Kidney (tissue), 14 donors: ENCODE measurements around the gene CDK5RAP3. TPM values are rescaled to one million over a fixed set of nuclear protein-coding genes. Genes with fewer than 3 reads are reported as not detected.
"Not testable (repeated sequence)": the region's sequence is repeated elsewhere in the genome, so short reads cannot be mapped to it uniquely, and the experiment has no call there.

Experiments used
- DNase-seq, 5 donors: peaks; one replicate each; pipeline ENCODE4 v3.0.0-alpha.2; 2013 to 2020
- FAIRE-seq: peaks from 2 replicates; lab custom pipeline; 2012; peaks lifted over from hg19 to GRCh38; lab: Jason Lieb, UNC
- H3K27ac ChIP-seq, 2 donors: one replicate each; pipeline ENCODE4 v1.7.0; 2013; ENCODE audit warnings: low read depth in 2 of 2, low read length in 2 of 2, inconsistent platforms in 1 of 2
- H3K27me3 ChIP-seq: one replicate; pipeline ENCODE4 v1.7.1; 2013; ENCODE audit warnings: low read length, inconsistent platforms; ENCODE audit not compliant: control insufficient read depth, insufficient read depth
- H3K36me3 ChIP-seq, 3 donors: one replicate each; pipeline versions ENCODE4 v1.7.0 to v1.7.1; 2013; ENCODE audit warnings: low read length in 3 of 3, control low read depth in 1 of 3, inconsistent platforms in 1 of 3; ENCODE audit not compliant: insufficient read depth in 3 of 3, control insufficient read depth in 2 of 3
- H3K4me1 ChIP-seq, 3 donors: one replicate each; pipeline versions ENCODE4 v1.7.0 to v1.7.1; 2013; ENCODE audit warnings: low read length in 3 of 3, inconsistent platforms in 1 of 3, low read depth in 1 of 3; ENCODE audit not compliant: control insufficient read depth in 2 of 3, insufficient read depth in 2 of 3
- H3K4me3 ChIP-seq, 3 donors: one replicate each; pipeline versions ENCODE4 v1.7.0 to v1.8.1; 2013; ENCODE audit warnings: low read length in 3 of 3, control low read depth in 1 of 3, inconsistent platforms in 1 of 3
- H3K9ac ChIP-seq, 3 donors: one replicate each; pipeline versions ENCODE4 v1.7.0 to v1.7.1; 2013; ENCODE audit warnings: low read length in 3 of 3, control low read depth in 1 of 3, inconsistent platforms in 1 of 3
- H3K9me3 ChIP-seq, 3 donors: one replicate each; pipeline versions ENCODE4 v1.7.0 to v1.7.1; 2013; ENCODE audit warnings: low read length in 3 of 3, control low read depth in 1 of 3, inconsistent platforms in 1 of 3; ENCODE audit not compliant: control insufficient read depth in 2 of 3, insufficient read depth in 1 of 3
- intact Hi-C: fragments of 100-400 bp; cut with DNase I; formaldehyde crosslinking; loops from one replicate; pipeline ENCODE4 v1.11.1; 2022
- polyA plus RNA-seq: library from polyadenylated mRNA; stranded (reverse); fragments of 350-450 nt; fragmentation: Illumina TruSeq; extraction: RNeasy Lipid Tissue Mini Kit (QIAGEN cat#74804); gene quantifications from one replicate; pipeline ENCODE4 v1.2.3, GENCODE V29; 2014; ENCODE audit warnings: low read depth, low replicate concordance; ENCODE audit not compliant: insufficient read depth
- total RNA-seq: library from RNA; stranded (reverse); fragmentation: NEBNext Ultra II Directional; extraction: Animal tissue kit (Norgen Biotek cat#: 25700); gene quantifications from one replicate; pipeline ENCODE4 v1.2.1, GENCODE V29; 2021
- TF ChIP-seq, protein P1 (sequence below): IDR thresholded peaks from 3 replicates; pipeline ENCODE4 v1.5.1; 2012; ENCODE audit warnings: mild to moderate bottlenecking, moderate library complexity, borderline replicate concordance; ENCODE audit not compliant: insufficient read depth; ENCODE audit errors: extremely low read depth
- donor health status: control.
- donor health status: control.
- donor health status: control.
- donor health status: control.
- donor health status: control.
- donor health status: DM: yes; HTN: yes; CAD: no.
- donor health status: Normal renal cell carcinoma (clear cell type).

CDK5RAP3 gene
- total and polyA plus RNA-seq, 2 donors from 2014 or later = 140 to 208 TPM

DNA sequence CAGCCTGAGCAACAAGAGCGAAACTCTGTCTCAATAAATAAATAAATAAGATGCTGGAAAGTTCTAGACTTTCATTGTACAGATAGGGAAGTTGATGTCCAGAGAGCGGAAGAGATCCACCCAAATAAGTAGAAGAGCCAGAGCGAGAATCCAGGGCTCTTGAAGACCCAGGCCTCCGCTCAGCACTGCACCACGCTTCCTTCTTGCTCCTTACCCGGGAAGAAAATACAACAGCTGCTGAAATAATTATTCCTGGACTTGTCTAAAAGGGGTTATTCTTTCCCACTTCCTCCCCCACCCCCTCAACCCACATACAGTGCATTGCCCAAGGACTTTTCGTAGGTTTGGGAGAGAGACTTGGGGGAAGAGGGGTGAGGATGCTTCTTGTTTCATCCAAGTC is 26.7 kb downstream of the CDK5RAP3 start:
- no peaks in the 10 kb centered on the region for H3K36me3 ChIP-seq
- FAIRE-seq (no peak), DNase-seq (no peak)
- no peaks in the 10 kb centered on the region for H3K9me3 ChIP-seq
- H3K27me3 ChIP-seq = no peaks in the 10 kb centered on the region
- H3K4me1 ChIP-seq = peaks cover 0 to 7% (median 4%) of the 10 kb centered on the region in 3 donors
- no peak overlapping the region for H3K9ac ChIP-seq
- intact Hi-C loops = no loop called here
- no peak overlapping the region for H3K4me3 ChIP-seq
- TF ChIP-seq, protein P1, sequence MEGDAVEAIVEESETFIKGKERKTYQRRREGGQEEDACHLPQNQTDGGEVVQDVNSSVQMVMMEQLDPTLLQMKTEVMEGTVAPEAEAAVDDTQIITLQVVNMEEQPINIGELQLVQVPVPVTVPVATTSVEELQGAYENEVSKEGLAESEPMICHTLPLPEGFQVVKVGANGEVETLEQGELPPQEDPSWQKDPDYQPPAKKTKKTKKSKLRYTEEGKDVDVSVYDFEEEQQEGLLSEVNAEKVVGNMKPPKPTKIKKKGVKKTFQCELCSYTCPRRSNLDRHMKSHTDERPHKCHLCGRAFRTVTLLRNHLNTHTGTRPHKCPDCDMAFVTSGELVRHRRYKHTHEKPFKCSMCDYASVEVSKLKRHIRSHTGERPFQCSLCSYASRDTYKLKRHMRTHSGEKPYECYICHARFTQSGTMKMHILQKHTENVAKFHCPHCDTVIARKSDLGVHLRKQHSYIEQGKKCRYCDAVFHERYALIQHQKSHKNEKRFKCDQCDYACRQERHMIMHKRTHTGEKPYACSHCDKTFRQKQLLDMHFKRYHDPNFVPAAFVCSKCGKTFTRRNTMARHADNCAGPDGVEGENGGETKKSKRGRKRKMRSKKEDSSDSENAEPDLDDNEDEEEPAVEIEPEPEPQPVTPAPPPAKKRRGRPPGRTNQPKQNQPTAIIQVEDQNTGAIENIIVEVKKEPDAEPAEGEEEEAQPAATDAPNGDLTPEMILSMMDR = no peak
- no peak overlapping the region for H3K27ac ChIP-seq

DNA sequence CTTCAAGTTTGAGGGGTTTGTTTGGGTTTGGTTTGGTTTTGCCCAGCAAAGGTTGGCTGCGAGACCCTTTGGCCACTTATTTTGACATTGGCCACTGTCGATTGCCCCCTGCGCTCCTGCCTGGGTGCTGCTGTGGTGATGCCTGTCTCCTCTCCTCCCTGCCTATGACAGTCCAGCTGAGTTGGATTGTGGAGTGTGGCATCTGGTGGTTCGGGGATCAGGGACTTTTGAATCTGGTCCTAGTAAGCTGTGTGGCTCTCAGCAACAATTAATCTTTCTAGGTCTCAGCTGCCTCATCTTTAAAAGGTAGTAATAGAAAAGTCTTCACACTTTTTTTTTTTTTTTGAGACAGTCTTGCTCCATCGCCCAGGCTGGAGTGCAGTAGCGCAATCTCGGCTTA is 27.1 kb downstream of the CDK5RAP3 start:
- FAIRE-seq = no peak
- no peak overlapping the region for H3K4me3 ChIP-seq
- TF ChIP-seq, protein P1 = no peak
- H3K27ac ChIP-seq = no peak overlapping the region
- intact Hi-C loops = no loop called here
- no peaks in the 10 kb centered on the region for H3K9me3 ChIP-seq
- no peak for DNase-seq
- no peaks in the 10 kb centered on the region for H3K27me3 ChIP-seq
- H3K36me3 ChIP-seq = no peaks in the 10 kb centered on the region
- no peak overlapping the region for H3K9ac ChIP-seq
- peaks cover 3 to 11% (median 7%) of the 10 kb centered on the region in 3 donors for H3K4me1 ChIP-seq

DNA sequence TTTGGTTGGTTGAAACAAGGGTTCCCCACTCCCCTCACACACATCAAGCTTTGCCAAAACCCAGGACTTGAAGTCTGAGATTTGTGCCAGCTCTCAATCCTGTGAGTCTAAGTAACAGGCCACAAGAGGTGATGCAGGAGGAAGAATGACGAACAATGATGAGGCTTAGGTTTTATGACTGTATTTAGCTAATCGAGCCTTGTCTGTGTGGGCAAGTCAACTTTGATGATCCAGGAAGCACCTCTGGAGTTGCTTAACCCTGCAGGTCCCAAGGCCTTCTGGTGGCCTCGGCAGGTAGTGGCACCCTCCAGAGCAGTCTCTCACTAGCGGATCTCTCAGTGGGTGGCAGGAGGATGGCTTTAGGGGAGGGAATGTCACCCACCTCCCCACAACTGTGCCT is 28.7 kb downstream of the CDK5RAP3 start:
- Histone ChIP-seq H3K9ac (no peak overlapping the region), H3K4me1 (peaks cover 3 to 14% (median 7%) of the 10 kb centered on the region in 3 donors), H3K27me3 (no peaks in the 10 kb centered on the region), H3K9me3 (no peaks in the 10 kb centered on the region), H3K36me3 (no peaks in the 10 kb centered on the region), H3K4me3 (no peak overlapping the region), H3K27ac (no peak overlapping the region)
- DNase-seq = no peak
- TF ChIP-seq, protein P1 = no peak
- intact Hi-C loops = no loop called here
- no peak for FAIRE-seq

DNA sequence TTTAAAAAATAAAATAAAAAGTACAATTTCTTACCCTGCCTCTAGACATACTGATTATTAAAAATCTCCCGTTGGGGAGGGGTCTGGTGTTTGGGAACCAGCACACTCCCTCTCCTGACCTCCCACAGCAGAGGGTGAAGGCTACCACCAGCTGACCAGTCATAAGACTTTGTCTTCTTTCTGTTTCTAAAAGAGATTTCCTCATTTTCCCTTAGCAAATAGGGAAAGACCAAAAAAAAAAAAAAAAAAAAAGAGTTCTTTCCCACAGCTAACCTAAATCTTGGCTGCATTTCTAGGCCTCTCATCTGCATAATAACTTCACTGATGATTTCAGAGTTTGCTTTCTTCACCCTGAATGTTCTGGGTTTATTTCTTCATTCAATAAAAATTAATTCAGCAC is 30.3 kb downstream of the CDK5RAP3 start:
- no peak for FAIRE-seq
- DNase-seq = no peak
- peaks cover 3 to 12% (median 7%) of the 10 kb centered on the region in 3 donors for H3K4me1 ChIP-seq

DNA sequence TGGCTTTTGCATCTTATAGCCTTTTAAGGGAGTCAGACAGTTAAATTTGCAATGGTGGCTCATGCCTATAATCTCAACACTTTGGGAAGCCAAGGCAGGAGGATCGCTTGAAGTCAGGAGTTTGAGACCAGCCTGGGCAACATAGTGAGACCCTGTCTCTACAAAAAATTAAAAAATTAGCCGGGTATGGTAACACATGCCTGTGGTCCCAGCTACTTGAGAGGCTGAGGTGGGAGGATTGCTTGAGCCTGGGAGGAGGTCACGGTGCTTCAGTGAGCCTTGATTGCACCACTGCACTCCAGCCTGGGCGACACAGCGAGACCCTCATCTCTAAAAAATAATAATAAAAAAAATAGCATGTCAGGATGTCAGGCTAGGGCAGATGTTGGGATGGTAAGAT is 30.7 kb downstream of the CDK5RAP3 start:
- H3K27me3 ChIP-seq, H3K36me3 ChIP-seq, H3K9ac ChIP-seq, H3K4me3 ChIP-seq, intact Hi-C loops, FAIRE-seq, H3K27ac ChIP-seq, DNase-seq, H3K9me3 ChIP-seq: not testable (repeated sequence)
- peaks cover 3 to 12% (median 7%) of the 10 kb centered on the region in 3 donors for H3K4me1 ChIP-seq

More for the DNA sequence above, 30.3 kb downstream of the CDK5RAP3 start:
- H3K9ac ChIP-seq = no peak overlapping the region
- TF ChIP-seq, protein P1 = no peak
- H3K27me3 ChIP-seq = no peaks in the 10 kb centered on the region
- H3K27ac ChIP-seq = no peak overlapping the region
- no peaks in the 10 kb centered on the region for H3K36me3 ChIP-seq
- no peaks in the 10 kb centered on the region for H3K9me3 ChIP-seq
- no peak overlapping the region for H3K4me3 ChIP-seq
- intact Hi-C loops = no loop called here
